K562 (cell line): ENCODE data around the gene SUOX. TPM values are rescaled to one million over a fixed set of nuclear protein-coding genes. Genes with fewer than 3 reads are reported as not detected.

Source experiments
- ATF2 ChIP-seq: sonication (generic); formaldehyde crosslinking; IDR thresholded peaks from 2 replicates; pipeline ENCODE4 v1.8.1; 2022; ENCODE audit warnings: missing genetic modification reagents
- EHMT2 ChIP-seq: fragments of 450-650 bp; IDR thresholded peaks from 2 replicates; pipeline ENCODE4 v1.6.1; 2018; ENCODE audit warnings: antibody characterized with exemption
- GTF2F1 ChIP-seq: IDR thresholded peaks from 2 replicates; pipeline ENCODE4 v1.6.1; 2011; ENCODE audit warnings: low read depth, low read length, improper control_type of control experiment
- HMG20B ChIP-seq: fragments of 250-450 bp; sonication (Bioruptor Pico); IDR thresholded peaks from 2 replicates; pipeline ENCODE4 v1.5.0; 2021; ENCODE audit warnings: mild to moderate bottlenecking
- JUN ChIP-seq, 2 experiments: sonication (generic) in 1 of 2; formaldehyde crosslinking in 1 of 2; IDR thresholded peaks; 2 replicates each; pipeline versions ENCODE4 v1.6.1 to v1.8.0; 2012 to 2022; ENCODE audit warnings: borderline replicate concordance in 2 of 2, mild to moderate bottlenecking in 2 of 2, improper control_type of control experiment in 1 of 2, low read depth in 1 of 2, low read length in 1 of 2, missing genetic modification reagents in 1 of 2
- KDM4B ChIP-seq, 2 experiments: fragments of 450-650 bp in 1 of 2; sonication (generic) in 1 of 2; IDR thresholded peaks; 2 replicates each; pipeline ENCODE4 v1.6.1; 2016 to 2017; ENCODE audit warnings: borderline replicate concordance in 2 of 2, antibody characterized with exemption in 1 of 2, low read depth in 1 of 2, mild to moderate bottlenecking in 1 of 2
- MCM5 ChIP-seq: fragments of 450-650 bp; IDR thresholded peaks from 2 replicates; pipeline ENCODE4 v1.6.1; 2016; ENCODE audit warnings: low read depth
- NFE2L1 ChIP-seq: fragments of 450-650 bp; IDR thresholded peaks from 2 replicates; pipeline ENCODE4 v1.6.1; 2016; ENCODE audit warnings: missing genetic modification characterization, low read depth, mild to moderate bottlenecking, missing compliant biosample characterization, moderate library complexity, borderline replicate concordance
- NFIC ChIP-seq: fragments of 450-650 bp; IDR thresholded peaks from 2 replicates; pipeline ENCODE4 v1.6.1; 2017; ENCODE audit warnings: mild to moderate bottlenecking, inconsistent platforms
- NR0B1 ChIP-seq: fragments of 450-650 bp; IDR thresholded peaks from one replicate; pipeline ENCODE4 v1.6.1; 2018; ENCODE audit warnings: mild to moderate bottlenecking, moderate library complexity; ENCODE audit not compliant: partially characterized antibody
- RNF2 ChIP-seq: sonication (generic); IDR thresholded peaks from 2 replicates; pipeline ENCODE4 v1.6.1; 2016
- THRAP3 ChIP-seq: fragments of 450-650 bp; IDR thresholded peaks from 2 replicates; pipeline ENCODE4 v1.6.1; 2016; ENCODE audit warnings: mild to moderate bottlenecking, inconsistent platforms, borderline replicate concordance
- TOE1 ChIP-seq, 2 experiments: fragments of 450-650 bp in 1 of 2; sonication (generic) in 1 of 2; formaldehyde crosslinking in 1 of 2; IDR thresholded peaks; 2 replicates each; pipeline versions ENCODE4 v1.7.1 to v1.8.0; 2016 to 2022; ENCODE audit warnings: borderline replicate concordance in 2 of 2, mild to moderate bottlenecking in 2 of 2, antibody characterized with exemption in 1 of 2, inconsistent platforms in 1 of 2, low read depth in 1 of 2, missing genetic modification reagents in 1 of 2, moderate library complexity in 1 of 2
- ZNF134 ChIP-seq: fragments of 250-450 bp; sonication (Bioruptor Pico); conservative IDR thresholded peaks from 2 replicates; pipeline ENCODE4 v1.4.0; 2020
- ZNF77 ChIP-seq: fragments of 250-450 bp; sonication (Bioruptor Pico); IDR thresholded peaks from 2 replicates; pipeline ENCODE4 v1.5.0; 2020
- polyA plus RNA-seq, 8 experiments: library from polyadenylated mRNA; depleted of rRNA in 4 of 8; stranded (reverse) in 5 of 8; unstranded in 3 of 8; fragments of >200 nt; fragmentation: Nextera tagmentation in 2 of 8; fragmentation: Illumina TruSeq in 1 of 8; extraction: Ambion mirVana in 2 of 8; extraction: Trizol in 1 of 8; gene quantifications; 2 replicates each; pipeline versions ENCODE4 v1.2.1 to v1.2.3, GENCODE V29; 2011 to 2014; ENCODE audit warnings: inconsistent platforms in 1 of 8, missing spikeins in 1 of 8
- total RNA-seq, 7 experiments: library from RNA; depleted of rRNA in 6 of 7; stranded (reverse); fragments of >200 nt in 6 of 7; fragmentation: Illumina TruSeq in 2 of 7; extraction: Trizol in 2 of 7; gene quantifications; 2 replicates each; pipeline versions ENCODE4 v1.2.1 to v1.2.3, GENCODE V29; 2011 to 2021; ENCODE audit warnings: low replicate concordance in 1 of 7
- TF ChIP-seq, protein P1 (sequence below): fragments of 450-650 bp; IDR thresholded peaks from 2 replicates; pipeline ENCODE4 v1.6.1; 2016; ENCODE audit warnings: low read depth

SUOX gene
- total and polyA plus RNA-seq, 9 of the 15 experiments (the other 6 are each of a cell fraction or from before 2014, with no cell fraction given): 9.2 to 39.7 (median 25.4) TPM

GRCh38 chr12:55972911-55973598, 24.0 kb upstream of the SUOX start (continued):
- TF ChIP-seq JUN (IDR thresholded peaks at IDR 0.05; ENCODE audit: borderline replicate concordance, low read depth, low read length) (0 out of 2 replicates have a peak, but pooled peaks have one; percentile 5), JUN (CRISPR knock-in tag; IDR thresholded peaks at IDR 0.05; ENCODE audit: borderline replicate concordance) (no peak), ZNF134 (CRISPR knock-in tag) (no peak), NR0B1 (no peak), ZNF77 (CRISPR knock-in tag) (no peak), HMG20B (no peak), NFIC (no peak), NFE2L1 (no peak), TOE1 (IDR thresholded peaks at IDR 0.05; ENCODE audit: borderline replicate concordance) (peak; percentile 79), TOE1 (CRISPR knock-in tag; IDR thresholded peaks at IDR 0.05; ENCODE audit: borderline replicate concordance, low read depth) (no peak), EHMT2 (peak; percentile 57; the same call in 1 of the 2 replicates), THRAP3 (peak; percentile 98), ATF2 (CRISPR knock-in tag) (no peak), KDM4B (IDR thresholded peaks at IDR 0.05; ENCODE audit: borderline replicate concordance in 2 of 2, low read depth in 1 of 2) (no peak), GTF2F1 (no peak), MCM5 (no peak), RNF2 (no peak)
- TF ChIP-seq, protein P1, sequence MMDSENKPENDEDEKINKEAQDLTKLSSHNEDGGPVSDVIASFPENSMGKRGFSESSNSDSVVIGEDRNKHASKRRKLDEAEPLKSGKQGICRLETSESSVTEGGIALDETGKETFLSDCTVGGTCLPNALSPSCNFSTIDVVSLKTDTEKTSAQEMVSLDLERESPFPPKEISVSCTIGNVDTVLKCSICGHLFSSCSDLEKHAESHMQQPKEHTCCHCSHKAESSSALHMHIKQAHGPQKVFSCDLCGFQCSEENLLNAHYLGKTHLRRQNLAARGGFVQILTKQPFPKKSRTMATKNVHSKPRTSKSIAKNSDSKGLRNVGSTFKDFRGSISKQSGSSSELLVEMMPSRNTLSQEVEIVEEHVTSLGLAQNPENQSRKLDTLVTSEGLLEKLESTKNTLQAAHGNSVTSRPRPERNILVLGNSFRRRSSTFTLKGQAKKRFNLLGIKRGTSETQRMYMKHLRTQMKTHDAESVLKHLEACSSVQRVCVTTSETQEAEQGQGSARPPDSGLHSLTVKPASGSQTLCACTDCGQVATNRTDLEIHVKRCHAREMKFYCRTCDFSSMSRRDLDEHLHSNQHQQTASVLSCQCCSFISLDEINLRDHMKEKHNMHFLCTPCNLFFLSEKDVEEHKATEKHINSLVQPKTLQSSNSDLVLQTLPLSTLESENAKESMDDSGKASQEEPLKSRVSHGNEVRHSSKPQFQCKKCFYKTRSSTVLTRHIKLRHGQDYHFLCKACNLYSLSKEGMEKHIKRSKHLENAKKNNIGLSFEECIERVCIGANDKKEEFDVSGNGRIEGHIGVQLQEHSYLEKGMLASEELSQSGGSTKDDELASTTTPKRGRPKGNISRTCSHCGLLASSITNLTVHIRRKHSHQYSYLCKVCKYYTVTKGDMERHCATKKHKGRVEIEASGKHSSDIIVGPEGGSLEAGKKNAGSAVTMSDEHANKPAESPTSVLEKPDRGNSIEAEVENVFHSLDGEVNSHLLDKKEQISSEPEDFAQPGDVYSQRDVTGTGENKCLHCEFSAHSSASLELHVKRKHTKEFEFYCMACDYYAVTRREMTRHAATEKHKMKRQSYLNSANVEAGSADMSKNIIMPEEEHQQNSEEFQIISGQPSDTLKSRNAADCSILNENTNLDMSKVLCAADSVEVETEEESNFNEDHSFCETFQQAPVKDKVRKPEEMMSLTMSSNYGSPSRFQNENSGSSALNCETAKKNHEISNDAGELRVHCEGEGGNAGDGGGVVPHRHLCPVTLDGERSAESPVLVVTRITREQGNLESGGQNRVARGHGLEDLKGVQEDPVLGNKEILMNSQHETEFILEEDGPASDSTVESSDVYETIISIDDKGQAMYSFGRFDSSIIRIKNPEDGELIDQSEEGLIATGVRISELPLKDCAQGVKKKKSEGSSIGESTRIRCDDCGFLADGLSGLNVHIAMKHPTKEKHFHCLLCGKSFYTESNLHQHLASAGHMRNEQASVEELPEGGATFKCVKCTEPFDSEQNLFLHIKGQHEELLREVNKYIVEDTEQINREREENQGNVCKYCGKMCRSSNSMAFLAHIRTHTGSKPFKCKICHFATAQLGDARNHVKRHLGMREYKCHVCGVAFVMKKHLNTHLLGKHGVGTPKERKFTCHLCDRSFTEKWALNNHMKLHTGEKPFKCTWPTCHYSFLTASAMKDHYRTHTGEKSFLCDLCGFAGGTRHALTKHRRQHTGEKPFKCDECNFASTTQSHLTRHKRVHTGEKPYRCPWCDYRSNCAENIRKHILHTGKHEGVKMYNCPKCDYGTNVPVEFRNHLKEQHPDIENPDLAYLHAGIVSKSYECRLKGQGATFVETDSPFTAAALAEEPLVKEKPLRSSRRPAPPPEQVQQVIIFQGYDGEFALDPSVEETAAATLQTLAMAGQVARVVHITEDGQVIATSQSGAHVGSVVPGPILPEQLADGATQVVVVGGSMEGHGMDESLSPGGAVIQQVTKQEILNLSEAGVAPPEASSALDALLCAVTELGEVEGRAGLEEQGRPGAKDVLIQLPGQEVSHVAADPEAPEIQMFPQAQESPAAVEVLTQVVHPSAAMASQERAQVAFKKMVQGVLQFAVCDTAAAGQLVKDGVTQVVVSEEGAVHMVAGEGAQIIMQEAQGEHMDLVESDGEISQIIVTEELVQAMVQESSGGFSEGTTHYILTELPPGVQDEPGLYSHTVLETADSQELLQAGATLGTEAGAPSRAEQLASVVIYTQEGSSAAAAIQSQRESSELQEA: no peak; the same call in 1 of the 2 replicates
